ENCODE data around the gene NEGR1.

Gene NEGR1

DNA sequence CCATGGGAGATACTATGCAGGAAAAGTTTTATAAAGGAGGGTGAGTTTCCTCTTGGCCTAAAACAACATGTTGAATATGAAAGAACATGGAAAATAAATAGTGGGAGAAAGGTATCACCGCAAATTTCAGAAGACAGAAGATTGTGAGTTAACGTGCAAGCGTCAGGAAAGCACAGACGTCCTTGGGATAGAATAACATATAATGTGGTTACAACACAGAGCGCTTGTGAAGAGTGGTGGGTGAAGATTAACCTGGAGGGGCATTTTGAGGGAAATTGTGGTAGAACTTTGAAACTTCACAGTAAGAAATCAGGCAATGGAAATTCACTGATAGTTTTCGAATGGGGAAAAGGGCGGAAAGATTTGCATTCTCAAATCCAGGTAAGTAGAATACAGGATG is 47.3 kb downstream of the NEGR1 start:
- no peaks in the 10 kb centered on the region for H3K9me2 ChIP-seq (replicated peaks; ENCODE audit: low read depth, low read length)
- no peak overlapping the region for H2AFZ ChIP-seq (ENCODE audit: low read length)
- no peak overlapping the region for H3K9ac ChIP-seq (ENCODE audit: low read depth, low read length, poor library complexity, severe bottlenecking)
- no peaks in the 10 kb centered on the region for H3F3A ChIP-seq (ENCODE audit: low read depth)
- H3K27me3 ChIP-seq (ENCODE audit: insufficient read depth, low read length, poor library complexity, severe bottlenecking) = no peaks in the 10 kb centered on the region
- no peaks in the 10 kb centered on the region for H4K20me1 ChIP-seq (ENCODE audit: insufficient read depth, low read length, poor library complexity, severe bottlenecking)
- no peaks in the 10 kb centered on the region for H3K4me1 ChIP-seq (ENCODE audit: insufficient read depth, low read length, poor library complexity, severe bottlenecking)
- H3K36me3 ChIP-seq (ENCODE audit: insufficient read depth, low read length) = no peaks in the 10 kb centered on the region
- TF ChIP-seq EZH2phosphoT487 (IDR thresholded peaks at IDR 0.05; ENCODE audit: borderline replicate concordance) (no peak), CTCF (conservative IDR thresholded peaks at IDR 0.05; ENCODE audit: low read length) (no peak)
- H3K79me2 ChIP-seq (ENCODE audit: insufficient read depth, low read length) = no peaks in the 10 kb centered on the region
- H3K4me2 ChIP-seq (ENCODE audit: low read depth, low read length, poor library complexity, severe bottlenecking) = no peak overlapping the region
- H3K4me3 ChIP-seq (ENCODE audit: low read length, poor library complexity, severe bottlenecking) = no peak overlapping the region
- H3K9me3 ChIP-seq (ENCODE audit: insufficient read depth, low read depth, low read length) = no peaks in the 10 kb centered on the region

DNA sequence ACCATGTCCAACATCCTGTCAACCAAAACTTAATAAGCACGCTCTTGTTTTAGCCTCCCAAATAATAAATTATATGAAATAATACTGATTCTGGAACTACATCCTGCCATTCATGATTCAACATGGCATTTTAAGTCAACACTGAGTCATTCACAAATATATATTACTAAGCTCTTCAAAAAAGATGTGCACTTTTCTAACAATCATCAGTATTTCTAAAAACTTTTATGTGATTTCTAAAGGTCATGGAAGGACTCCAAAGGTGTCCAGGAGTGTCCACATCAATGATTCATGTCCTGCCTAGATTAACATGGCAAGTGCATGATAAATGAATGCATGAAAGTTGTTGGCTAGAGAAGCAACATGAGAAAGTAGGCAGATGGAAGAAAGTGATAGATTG is 51.6 kb downstream of the NEGR1 start:
- H3K4me1 ChIP-seq (ENCODE audit: insufficient read depth, low read length, poor library complexity, severe bottlenecking) = no peaks in the 10 kb centered on the region
- H3K36me3 ChIP-seq (ENCODE audit: insufficient read depth, low read length) = no peaks in the 10 kb centered on the region
- no peak overlapping the region for H3K9ac ChIP-seq (ENCODE audit: low read depth, low read length, poor library complexity, severe bottlenecking)
- no peaks in the 10 kb centered on the region for H3K79me2 ChIP-seq (ENCODE audit: insufficient read depth, low read length)
- H4K20me1 ChIP-seq (ENCODE audit: insufficient read depth, low read length, poor library complexity, severe bottlenecking) = no peaks in the 10 kb centered on the region
- TF ChIP-seq EZH2phosphoT487 (IDR thresholded peaks at IDR 0.05; ENCODE audit: borderline replicate concordance) (no peak), CTCF (conservative IDR thresholded peaks at IDR 0.05; ENCODE audit: low read length) (no peak)
- no peaks in the 10 kb centered on the region for H3K9me3 ChIP-seq (ENCODE audit: insufficient read depth, low read depth, low read length)
- H3F3A ChIP-seq (ENCODE audit: low read depth) = no peaks in the 10 kb centered on the region
- H3K4me3 ChIP-seq (ENCODE audit: low read length, poor library complexity, severe bottlenecking) = no peak overlapping the region
- no peak overlapping the region for H3K4me2 ChIP-seq (ENCODE audit: low read depth, low read length, poor library complexity, severe bottlenecking)
- H2AFZ ChIP-seq (ENCODE audit: low read length) = no peak overlapping the region
- no peaks in the 10 kb centered on the region for H3K27me3 ChIP-seq (ENCODE audit: insufficient read depth, low read length, poor library complexity, severe bottlenecking)
- H3K9me2 ChIP-seq (replicated peaks; ENCODE audit: low read depth, low read length) = no peaks in the 10 kb centered on the region

DNA sequence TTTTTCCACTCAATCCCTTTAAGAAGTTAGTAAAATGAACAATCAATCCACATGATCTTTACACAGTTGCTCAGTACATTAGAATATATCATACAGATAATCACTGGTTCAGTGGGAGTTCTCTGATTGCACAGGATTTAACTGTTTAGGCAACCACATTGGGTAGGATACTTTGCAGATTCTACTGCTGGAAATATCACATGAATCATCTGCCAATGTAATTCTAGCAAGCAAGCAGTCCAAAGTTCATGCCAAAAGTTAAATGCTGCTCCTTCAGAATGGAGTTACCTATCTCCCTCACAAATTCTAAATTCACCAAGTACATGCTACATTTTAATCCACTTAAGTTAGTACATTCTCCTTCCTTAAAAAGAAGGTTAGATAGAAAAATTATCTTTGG is 52.4 kb downstream of the NEGR1 start:
- TF ChIP-seq EZH2phosphoT487 (IDR thresholded peaks at IDR 0.05; ENCODE audit: borderline replicate concordance) (no peak), CTCF (conservative IDR thresholded peaks at IDR 0.05; ENCODE audit: low read length) (no peak)
- H3K9me2 ChIP-seq (replicated peaks; ENCODE audit: low read depth, low read length) = no peaks in the 10 kb centered on the region
- H3K36me3 ChIP-seq (ENCODE audit: insufficient read depth, low read length) = no peaks in the 10 kb centered on the region
- H3K9ac ChIP-seq (ENCODE audit: low read depth, low read length, poor library complexity, severe bottlenecking) = no peak overlapping the region
- H3K27me3 ChIP-seq (ENCODE audit: insufficient read depth, low read length, poor library complexity, severe bottlenecking) = no peaks in the 10 kb centered on the region
- H3K4me1 ChIP-seq (ENCODE audit: insufficient read depth, low read length, poor library complexity, severe bottlenecking) = no peaks in the 10 kb centered on the region
- H3K9me3 ChIP-seq (ENCODE audit: insufficient read depth, low read depth, low read length) = no peaks in the 10 kb centered on the region
- no peak overlapping the region for H3K4me3 ChIP-seq (ENCODE audit: low read length, poor library complexity, severe bottlenecking)
- no peak overlapping the region for H2AFZ ChIP-seq (ENCODE audit: low read length)
- no peaks in the 10 kb centered on the region for H4K20me1 ChIP-seq (ENCODE audit: insufficient read depth, low read length, poor library complexity, severe bottlenecking)
- no peak overlapping the region for H3K4me2 ChIP-seq (ENCODE audit: low read depth, low read length, poor library complexity, severe bottlenecking)
- no peaks in the 10 kb centered on the region for H3F3A ChIP-seq (ENCODE audit: low read depth)
- no peaks in the 10 kb centered on the region for H3K79me2 ChIP-seq (ENCODE audit: insufficient read depth, low read length)

Measured in Loucy (cell line).